ENCODE measurements around the gene USP11. TPM values are rescaled to one million over a fixed set of nuclear protein-coding genes. Genes with fewer than 3 reads are reported as not detected.

The USP11 gene
- total and polyA plus RNA-seq, 2 of the 8 experiments (the other 6 are each of a cell fraction or from before 2014, with no cell fraction given): 40.9 to 84.0 TPM

DNA sequence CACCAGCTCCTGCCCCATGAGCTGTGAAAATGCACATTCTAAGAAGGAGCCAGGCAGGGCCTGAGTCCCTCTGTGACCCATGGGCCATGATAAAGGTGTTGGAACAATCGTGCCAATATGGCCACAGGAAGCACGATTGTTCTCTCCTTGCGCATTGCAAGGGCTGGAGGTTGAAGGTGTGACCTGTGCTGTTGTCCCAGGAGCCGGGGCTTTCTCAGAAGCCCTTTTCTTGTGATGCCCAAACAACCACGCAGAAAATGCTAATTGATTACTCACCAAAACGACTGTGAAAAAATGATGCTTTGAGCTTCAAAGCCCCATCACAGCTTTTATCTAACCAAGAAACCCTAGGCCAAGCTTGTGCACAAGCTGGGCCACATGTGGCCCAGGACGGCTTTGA is 33.8 kb downstream of the USP11 start:
- Histone ChIP-seq H3K56ac (replicated peaks; ENCODE audit: insufficient read length, low read depth, low read length) (no peak overlapping the region), H3K36me3 (ENCODE audit: control insufficient read depth in 2 of 4, insufficient read depth in 4 of 4, low read length in 3 of 4) (no peaks in the 10 kb centered on the region), H3K4ac (replicated peaks; ENCODE audit: insufficient read length, low read depth, low read length) (no peak overlapping the region), H3K9me3 (ENCODE audit: insufficient read depth in 2 of 2, low read depth in 1 of 2, low read length in 1 of 2) (no peaks in the 10 kb centered on the region), H4K20me1 (replicated peaks in 1 of 2; ENCODE audit: control insufficient read depth in 1 of 2, insufficient read depth in 2 of 2, low read length in 2 of 2) (no peaks in the 10 kb centered on the region), H3K4me2 (ENCODE audit: insufficient read depth in 1 of 2, low read depth in 2 of 2, low read length in 2 of 2) (no peak overlapping the region), H3K18ac (ENCODE audit: extremely low read depth, low read length) (no peak overlapping the region), H3K27ac (ENCODE audit: low read depth, low read length) (no peak overlapping the region), H2AFZ (ENCODE audit: low read length) (no peak overlapping the region), H4K5ac (ENCODE audit: insufficient read length, low read depth, low read length) (no peak overlapping the region), H2BK12ac (ENCODE audit: low read depth, low read length) (no peak overlapping the region), H2BK120ac (replicated peaks; ENCODE audit: low read depth, low read length) (no peak overlapping the region), H2AK5ac (ENCODE audit: low read depth, low read length) (no peak overlapping the region), H3K27me3 (replicated peaks in 1 of 4; ENCODE audit: control insufficient read depth in 3 of 4, extremely low read depth in 1 of 4, insufficient read depth in 3 of 4, low read length in 3 of 4) (no peaks in the 10 kb centered on the region), H3K23ac (ENCODE audit: insufficient read length) (no peak overlapping the region), H4K8ac (ENCODE audit: extremely low read depth, insufficient read depth, low read length) (no peak overlapping the region), H2BK20ac (ENCODE audit: low read length) (no peak overlapping the region), H3K4me1 (replicated peaks in 1 of 4; ENCODE audit: control insufficient read depth in 3 of 4, insufficient read depth in 4 of 4, low read length in 3 of 4) (no peaks in the 10 kb centered on the region; a peak in 1 of 7 replicates), H2BK5ac (ENCODE audit: low read depth, low read length) (no peak overlapping the region), H3K79me2 (ENCODE audit: control insufficient read depth in 1 of 2, insufficient read depth in 2 of 2, low read length in 2 of 2) (no peaks in the 10 kb centered on the region), H4K91ac (replicated peaks; ENCODE audit: insufficient read length, low read length) (no peak overlapping the region), H3K79me1 (ENCODE audit: low read depth, low read length) (no peaks in the 10 kb centered on the region), H3K23me2 (ENCODE audit: low read depth, low read length) (no peaks in the 10 kb centered on the region), H3K4me3 (ENCODE audit: extremely low read depth in 1 of 4, insufficient read depth in 2 of 4, low read depth in 3 of 4, low read length in 4 of 4) (no peak overlapping the region), H3K9ac (replicated peaks in 1 of 4; ENCODE audit: extremely low read depth in 1 of 4, low read depth in 3 of 4, low read length in 3 of 4) (no peak overlapping the region), H2BK15ac (ENCODE audit: low read length) (no peak overlapping the region), H3K14ac (ENCODE audit: insufficient read length) (no peak overlapping the region)
- CTCF ChIA-PET (ENCODE audit: partially characterized antibody): interaction anchor here (0.7 kb wide), 1 partner anchor 36 kb away, joined by 3 read pairs; no protein-coding TSS in a partner anchor
- POLR2A ChIA-PET (ENCODE audit: partially characterized antibody): no interaction called here
- TF ChIP-seq CREB1 (IDR thresholded peaks at IDR 0.05) (no peak), RNF2 (IDR thresholded peaks at IDR 0.05; ENCODE audit: borderline replicate concordance, low read depth, low read length, missing control alignments, poor library complexity, severe bottlenecking) (no peak), TCF12 (IDR thresholded peaks at IDR 0.05; ENCODE audit: low read depth, low read length) (no peak), SRF (IDR thresholded peaks at IDR 0.05; ENCODE audit: low read depth, low read length) (no peak), MAFK (IDR thresholded peaks at IDR 0.05; ENCODE audit: low read depth, low read length) (no peak), KDM4A (IDR thresholded peaks at IDR 0.05; ENCODE audit: low read depth, low read length, severe bottlenecking) (no peak), SUZ12 (IDR thresholded peaks at IDR 0.05; ENCODE audit: low read length) (no peak), FOSL1 (IDR thresholded peaks at IDR 0.05; ENCODE audit: insufficient read depth, low read depth, low read length) (no peak), TEAD4 (IDR thresholded peaks at IDR 0.05; ENCODE audit: low read depth, low read length) (no peak), PHF8 (conservative IDR thresholded peaks at IDR 0.05; ENCODE audit: low read depth, low read length) (no peak)
- TF ChIP-seq, protein P1, sequence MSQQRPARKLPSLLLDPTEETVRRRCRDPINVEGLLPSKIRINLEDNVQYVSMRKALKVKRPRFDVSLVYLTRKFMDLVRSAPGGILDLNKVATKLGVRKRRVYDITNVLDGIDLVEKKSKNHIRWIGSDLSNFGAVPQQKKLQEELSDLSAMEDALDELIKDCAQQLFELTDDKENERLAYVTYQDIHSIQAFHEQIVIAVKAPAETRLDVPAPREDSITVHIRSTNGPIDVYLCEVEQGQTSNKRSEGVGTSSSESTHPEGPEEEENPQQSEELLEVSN (IDR thresholded peaks at IDR 0.05): no peak
- DNase-seq (ENCODE audit: low read depth in 1 of 2, low spot score in 2 of 2) (no peak), FAIRE-seq (no peak)
- 82% methylated on average over 4 of the region's 7 CpGs; no CpG with 5 or more reads in 1 of the 2 experiments for WGBS, 2 experiments (ENCODE audit: extremely low coverage in 1 of 2, insufficient coverage in 1 of 2, insufficient read length in 1 of 2, insufficient replicate concordance in 2 of 2, low coverage in 1 of 2, low lambda C conversion rate in 2 of 2, missing lambda C conversion rate in 1 of 2)

Data from H1 (cell line).